Testis (tissue), 3 donors: ENCODE results near the gene MYO1F. TPM values are rescaled to one million over a fixed set of nuclear protein-coding genes. Genes with fewer than 3 reads are reported as not detected.

Source experiments
- DNase-seq: peaks from one replicate; pipeline ENCODE4 v3.0.0-alpha.2; 2019
- H3K27ac ChIP-seq, 2 donors: fragments of 200-600 bp; sonication (generic); one replicate each; pipeline ENCODE4 v1.5.1; 2019
- H3K27me3 ChIP-seq: fragments of 200-600 bp; sonication (generic); one replicate; pipeline ENCODE4 v1.5.1; 2019
- H3K36me3 ChIP-seq: fragments of 200-600 bp; sonication (generic); one replicate; pipeline ENCODE4 v1.5.1; 2017; ENCODE audit warnings: low read depth; ENCODE audit errors: missing control alignments
- H3K4me1 ChIP-seq: fragments of 200-600 bp; sonication (generic); one replicate; pipeline ENCODE4 v1.5.1; 2019
- H3K4me3 ChIP-seq, 2 donors: fragments of 200-600 bp; sonication (generic); one replicate each; pipeline ENCODE4 v1.5.1; 2017 to 2019
- H3K9me3 ChIP-seq: fragments of 200-600 bp; sonication (generic); one replicate; pipeline ENCODE4 v1.5.1; 2017
- CTCF ChIP-seq, 3 experiments: fragments of 450-650 bp in 2 of 3; fragments of 200-600 bp in 1 of 3; sonication (generic) in 1 of 3; IDR thresholded peaks; one replicate each; pipeline ENCODE4 v1.5.1; 2016 to 2019; ENCODE audit warnings: antibody characterized with exemption in 3 of 3, mild to moderate bottlenecking in 2 of 3, moderate library complexity in 1 of 3
- POLR2A ChIP-seq: fragments of 450-650 bp; IDR thresholded peaks from one replicate; pipeline ENCODE4 v1.6.1; 2017; ENCODE audit warnings: antibody characterized with exemption, mild to moderate bottlenecking, moderate library complexity
- WGBS, 2 donors: methylation state at CpG; one replicate each; pipeline ENCODE4 v1.1.5; 2018; 5-methylcytosine and 5-hydroxymethylcytosine counted together
- intact Hi-C: fragments of 100-400 bp; cut with DNase I; formaldehyde crosslinking; loops from one replicate; pipeline ENCODE4 v1.15.1; 2023; ENCODE audit warnings: low total_unique reads
- polyA plus RNA-seq: library from polyadenylated mRNA; stranded (reverse); fragments of 350-450 nt; fragmentation: Illumina TruSeq; extraction: RNeasy Lipid Tissue Mini Kit (QIAGEN cat#74804); gene quantifications from one replicate; pipeline ENCODE4 v1.2.3, GENCODE V29; 2014; ENCODE audit warnings: low read depth, low replicate concordance; ENCODE audit not compliant: insufficient read depth
- total RNA-seq, 2 donors: library from RNA; depleted of rRNA; stranded (reverse); fragments of >200 nt; gene quantifications; one replicate each; pipeline ENCODE4 v1.2.3, GENCODE V29; 2016

Gene MYO1F
- total and polyA plus RNA-seq, 3 donors from 2014 or later, result 4.7 to 6.7 (median 5.9) TPM

GRCh38 chr19:8609279-8610040 lies 32.2 kb upstream of the MYO1F start:
- intact Hi-C loops, result no loop called here
- H3K27ac ChIP-seq, result peak overlapping the region; percentile 68 to 76
- H3K4me1 ChIP-seq, result peaks cover 4% of the 10 kb centered on the region
- WGBS, 2 donors, result 2 to 8% methylated on average over 22 to 46 of the region's 47 CpGs
- no peaks in the 10 kb centered on the region for H3K36me3 ChIP-seq
- no peaks in the 10 kb centered on the region for H3K27me3 ChIP-seq
- TF ChIP-seq POLR2A, result no peak
- TF ChIP-seq CTCF (IDR thresholded peaks at IDR 0.05), result no peak
- peak; percentile 40 for DNase-seq
- H3K9me3 ChIP-seq, result no peaks in the 10 kb centered on the region
- H3K4me3 ChIP-seq, result peak overlapping the region; percentile 65 to 70

GRCh38 chr19:8608941-8609278 lies 31.7 kb upstream of the MYO1F start:
- no peak for TF ChIP-seq CTCF (IDR thresholded peaks at IDR 0.05)
- no peak for TF ChIP-seq POLR2A
- H3K27me3 ChIP-seq, result no peaks in the 10 kb centered on the region
- H3K9me3 ChIP-seq, result no peaks in the 10 kb centered on the region
- DNase-seq, result no peak
- WGBS, 2 donors, result 47 to 63% methylated on average over 5 of the region's 5 CpGs
- intact Hi-C loops, result no loop called here
- no peaks in the 10 kb centered on the region for H3K36me3 ChIP-seq
- H3K27ac ChIP-seq, result peak overlapping the region in 1 of 2 donors; percentile 76
- H3K4me1 ChIP-seq, result peaks cover 4% of the 10 kb centered on the region
- peak overlapping the region; percentile 65 to 70 for H3K4me3 ChIP-seq

GRCh38 chr19:8607386-8607785 lies 30.1 kb upstream of the MYO1F start:
- intact Hi-C loops, result no loop called here
- no peak for TF ChIP-seq POLR2A
- no peak for TF ChIP-seq CTCF (IDR thresholded peaks at IDR 0.05)
- no peak overlapping the region for H3K27ac ChIP-seq
- WGBS, 2 donors, result 70 to 72% methylated on average over 4 of the region's 4 CpGs
- H3K4me1 ChIP-seq, result peaks cover 4% of the 10 kb centered on the region
- H3K27me3 ChIP-seq, result no peaks in the 10 kb centered on the region
- no peaks in the 10 kb centered on the region for H3K36me3 ChIP-seq
- DNase-seq, result peak; percentile 27
- H3K4me3 ChIP-seq, result no peak overlapping the region
- no peaks in the 10 kb centered on the region for H3K9me3 ChIP-seq

- no peak for DNase-seq
- no peaks in the 10 kb centered on the region for H3K9me3 ChIP-seq
- H3K27ac ChIP-seq, result no peak overlapping the region
- H3K36me3 ChIP-seq, result no peaks in the 10 kb centered on the region
- 95 to 97% methylated on average over 16 to 17 of the region's 17 CpGs for WGBS, 2 donors
- H3K27me3 ChIP-seq, result no peaks in the 10 kb centered on the region
- intact Hi-C loops, result no loop called here
- no peak overlapping the region for H3K4me3 ChIP-seq
- H3K4me1 ChIP-seq, result peaks cover 4% of the 10 kb centered on the region
- TF ChIP-seq POLR2A (no peak), CTCF (IDR thresholded peaks at IDR 0.05) (no peak)
Observed at GRCh38 chr19:8605514-8605913, 28.3 kb upstream of the MYO1F start.

GRCh38 chr19:8601796-8602195 lies 24.6 kb upstream of the MYO1F start:
- DNase-seq, result no peak
- no peak overlapping the region for H3K4me3 ChIP-seq
- intact Hi-C loops, result no loop called here
- no peak overlapping the region for H3K27ac ChIP-seq
- WGBS, 2 donors, result 97 to 98% methylated on average over 5 of the region's 5 CpGs
- no peaks in the 10 kb centered on the region for H3K36me3 ChIP-seq
- H3K4me1 ChIP-seq, result no peaks in the 10 kb centered on the region
- TF ChIP-seq CTCF (IDR thresholded peaks at IDR 0.05) (no peak), POLR2A (no peak)
- no peaks in the 10 kb centered on the region for H3K27me3 ChIP-seq
- no peaks in the 10 kb centered on the region for H3K9me3 ChIP-seq
